Thyroid gland (tissue), 4 donors: ENCODE data around the gene TOMM5. TPM values are rescaled to one million over a fixed set of nuclear protein-coding genes. Genes with fewer than 3 reads are reported as not detected.

ENCODE experiments used
- DNase-seq, 2 donors: peaks; one replicate each; pipeline ENCODE4 v3.0.0-alpha.2; 2019
- H3K27ac ChIP-seq, 3 donors: fragments of 200-600 bp; sonication (generic); 1 replicate in 2 of 3; 2 replicates in 1 of 3; pipeline ENCODE4 v1.5.1; 2016 to 2019; ENCODE audit warnings: mild to moderate bottlenecking in 1 of 3, moderate library complexity in 1 of 3
- H3K27me3 ChIP-seq: fragments of 200-600 bp; sonication (generic); one replicate; pipeline ENCODE4 v1.5.1; 2019
- H3K36me3 ChIP-seq, 2 donors: fragments of 200-600 bp; sonication (generic); one replicate each; pipeline ENCODE4 v1.5.1; 2016 to 2019
- H3K4me1 ChIP-seq, 2 donors: fragments of 200-600 bp; sonication (generic); one replicate each; pipeline ENCODE4 v1.5.1; 2017 to 2019
- H3K4me3 ChIP-seq, 3 donors: fragments of 200-600 bp; sonication (generic); replicated peaks in 1 of 3; 1 replicate in 2 of 3; 2 replicates in 1 of 3; pipeline ENCODE4 v1.5.1; 2016; ENCODE audit warnings: mild to moderate bottlenecking in 1 of 3
- H3K9me3 ChIP-seq: fragments of 200-600 bp; sonication (generic); one replicate; pipeline ENCODE4 v1.5.1; 2017
- CTCF ChIP-seq, 6 experiments: fragments of 200-600 bp in 3 of 6; fragments of 450-650 bp in 3 of 6; sonication (generic) in 3 of 6; IDR thresholded peaks; one replicate each; pipeline ENCODE4 v1.5.1; 2016 to 2019; ENCODE audit warnings: antibody characterized with exemption in 6 of 6, mild to moderate bottlenecking in 2 of 6, inconsistent platforms in 1 of 6, moderate library complexity in 1 of 6
- POLR2A ChIP-seq, 2 donors: fragments of 450-650 bp; IDR thresholded peaks; one replicate each; pipeline ENCODE4 v1.6.1; 2017; ENCODE audit warnings: antibody characterized with exemption in 2 of 2, mild to moderate bottlenecking in 2 of 2, moderate library complexity in 1 of 2
- WGBS, 2 donors: methylation state at CpG; one replicate each; pipeline ENCODE4 v1.1.5; 2017; 5-methylcytosine and 5-hydroxymethylcytosine counted together
- intact Hi-C: fragments of 100-400 bp; cut with DNase I; formaldehyde crosslinking; loops from one replicate; pipeline ENCODE4 v1.15.1; 2023
- total RNA-seq, 4 donors: library from RNA; depleted of rRNA; stranded (reverse); fragments of >200 nt; gene quantifications; one replicate each; pipeline ENCODE4 v1.2.3, GENCODE V29; 2016

TOMM5 gene
- total RNA-seq, 4 donors from 2014 or later, result 56.7 to 110 (median 85.0) TPM

DNA sequence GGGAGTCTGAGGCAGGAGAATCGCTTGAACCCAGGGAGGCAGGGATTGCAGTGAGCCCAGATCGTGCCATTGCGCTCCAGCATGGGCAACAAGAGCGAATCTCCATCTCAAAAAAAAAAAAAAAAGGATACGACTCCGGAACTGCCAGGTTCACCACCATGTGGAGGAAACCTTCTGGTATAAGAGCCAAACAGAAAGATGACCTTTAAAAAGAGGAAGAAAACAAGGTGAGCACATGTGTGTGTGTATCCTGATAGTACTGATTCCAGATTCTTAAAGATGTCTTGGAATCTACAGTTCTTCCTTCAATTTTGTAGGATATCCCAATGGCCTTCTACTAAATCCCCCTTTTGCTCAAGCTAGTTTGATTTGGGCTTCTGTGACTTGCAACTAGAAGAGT is 49.9 kb downstream of the TOMM5 start:
- no peak for DNase-seq
- intact Hi-C loops, result no loop called here
- Histone ChIP-seq H3K36me3 (no peaks in the 10 kb centered on the region), H3K4me1 (peaks cover 10 to 17% of the 10 kb centered on the region in 2 donors), H3K27me3 (no peaks in the 10 kb centered on the region), H3K9me3 (no peaks in the 10 kb centered on the region), H3K4me3 (no peak overlapping the region), H3K27ac (peak overlapping the region in 2 of 3 donors; percentile 33 to 49)
- TF ChIP-seq CTCF (IDR thresholded peaks at IDR 0.05) (no peak), POLR2A (IDR thresholded peaks at IDR 0.05) (no peak)
- WGBS, 2 donors, result 98% methylated on average over 6 of the region's 6 CpGs

DNA sequence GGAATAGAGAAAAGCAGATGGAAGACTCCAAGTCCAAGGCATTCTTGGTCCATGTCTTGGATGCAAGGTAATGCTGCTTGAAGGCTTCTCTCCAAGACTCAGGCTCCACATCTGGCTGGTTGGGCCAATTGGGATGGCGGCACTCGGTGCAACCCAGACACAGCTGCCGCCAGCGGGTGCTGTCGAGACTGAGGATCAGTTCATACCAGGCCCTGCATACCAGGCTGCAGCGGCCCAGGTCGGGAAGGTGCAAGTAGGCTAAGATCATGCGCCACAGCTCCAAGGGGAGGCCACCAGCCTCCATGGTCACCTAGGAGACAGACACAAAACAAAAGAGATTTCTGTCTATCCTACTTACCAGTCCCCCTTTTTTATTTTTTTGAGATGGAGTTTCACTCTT is 50.9 kb downstream of the TOMM5 start:
- Histone ChIP-seq H3K9me3 (no peaks in the 10 kb centered on the region), H3K4me3 (no peak overlapping the region), H3K27me3 (no peaks in the 10 kb centered on the region), H3K4me1 (peaks cover 10 to 17% of the 10 kb centered on the region in 2 donors), H3K27ac (peak overlapping the region; percentile 33 to 53 (median 45)), H3K36me3 (peaks cover 7 to 9% of the 10 kb centered on the region in 2 donors)
- no peak for TF ChIP-seq POLR2A (IDR thresholded peaks at IDR 0.05)
- no peak for TF ChIP-seq CTCF (IDR thresholded peaks at IDR 0.05)
- DNase-seq, result no peak
- WGBS, 2 donors, result 95 to 98% methylated on average over 7 to 8 of the region's 8 CpGs
- intact Hi-C loops, result no loop called here

- Histone ChIP-seq H3K4me1 (peaks cover 10 to 17% of the 10 kb centered on the region in 2 donors), H3K27me3 (no peaks in the 10 kb centered on the region), H3K36me3 (peaks cover 7 to 11% of the 10 kb centered on the region in 2 donors), H3K27ac (peak overlapping the region; percentile 63 to 76 (median 74)), H3K4me3 (no peak overlapping the region), H3K9me3 (no peaks in the 10 kb centered on the region)
- peak; percentile 97 for DNase-seq
- 24 to 30% methylated on average over 3 of the region's 3 CpGs for WGBS, 2 donors
- no peak for TF ChIP-seq POLR2A (IDR thresholded peaks at IDR 0.05)
- peak in 4 of 6 experiments; percentile 37 to 62 (median 58) for TF ChIP-seq CTCF (IDR thresholded peaks at IDR 0.05)
- intact Hi-C loops, result no loop called here
These were observed 51.8 kb downstream of the TOMM5 start for GRCh38 chr9:37540634-37541033.

DNA sequence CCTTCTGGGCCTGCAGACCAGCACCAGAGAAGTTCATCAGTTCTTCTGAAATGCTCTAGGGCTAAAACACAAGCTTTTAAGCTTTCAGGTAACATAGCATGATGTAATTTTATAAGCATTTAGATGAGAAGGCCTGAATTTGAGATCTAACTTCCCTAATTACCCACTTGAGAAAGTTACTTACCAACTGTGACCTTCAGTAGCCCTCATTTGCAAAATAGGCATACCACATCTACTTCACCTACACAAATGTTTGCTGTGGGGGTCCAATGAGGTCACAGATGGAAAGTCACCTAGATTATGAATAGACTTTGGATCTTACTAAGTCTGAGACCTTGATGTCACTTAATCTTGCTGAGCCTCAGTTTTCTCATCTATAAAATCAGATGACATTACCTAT is 52.8 kb downstream of the TOMM5 start:
- Histone ChIP-seq H3K9me3 (no peaks in the 10 kb centered on the region), H3K4me1 (peaks cover 10 to 17% of the 10 kb centered on the region in 2 donors), H3K27ac (peak overlapping the region in 1 of 3 donors; percentile 76), H3K36me3 (peaks cover 7 to 11% of the 10 kb centered on the region in 2 donors), H3K27me3 (no peaks in the 10 kb centered on the region), H3K4me3 (no peak overlapping the region)
- TF ChIP-seq CTCF (IDR thresholded peaks at IDR 0.05) (no peak), POLR2A (IDR thresholded peaks at IDR 0.05) (no peak)
- no peak for DNase-seq
- intact Hi-C loops, result no loop called here

Other genes with a start within 250 kb of the TOMM5 start
- 100 to 1,000 TPM in 2 of 4 donors, 10 to 100 TPM in 2; 79.5 to 157 (median 126) TPM for gene GRHPR, start 169.9 kb downstream of the TOMM5 start, total RNA-seq
- 10 to 100 TPM; 19.2 to 26.8 (median 22.3) TPM for gene ZBTB5, start 127.1 kb downstream of the TOMM5 start, total RNA-seq
- gene POLR1E, start 106.6 kb downstream of the TOMM5 start, total RNA-seq, result 10 to 100 TPM; 14.8 to 23.3 (median 18.5) TPM
- gene FBXO10, start 16.2 kb downstream of the TOMM5 start, total RNA-seq, result 10 to 100 TPM in 2 of 4 donors, 1 to 10 TPM in 2; 6.6 to 17.5 (median 12.2) TPM
- under 1 TPM in 3 of 4 donors, not detected in 1; 0.13 to 0.49 (median 0.22) TPM for gene FRMPD1, start 58.4 kb upstream of the TOMM5 start, total RNA-seq
- 10 to 100 TPM in 1 of 4 donors, 1 to 10 TPM in 3; 3.5 to 11.3 (median 7.1) TPM for gene TRMT10B, start 161.2 kb upstream of the TOMM5 start, total RNA-seq
- 10 to 100 TPM; 39.9 to 53.1 (median 46.6) TPM for gene EXOSC3, start 192.5 kb upstream of the TOMM5 start, total RNA-seq
- 10 to 100 TPM; 25.1 to 56.5 (median 41.1) TPM for gene DCAF10, start 208.2 kb upstream of the TOMM5 start, total RNA-seq